Astrocyte of the cerebellum (primary cell): ENCODE measurements around the gene MEMO1.
"Not testable (repeated sequence)": the region's sequence is repeated elsewhere in the genome, so short reads cannot be mapped to it uniquely, and the experiment has no call there.

Source experiments
- DNase-seq: peaks from one replicate; pipeline ENCODE4 v3.0.0-alpha.2; 2011; ENCODE audit warnings: low read depth
- H3K4me3 ChIP-seq: 2 replicates; pipeline ENCODE4 v1.5.1; 2011; ENCODE audit warnings: mild to moderate bottlenecking, low read depth, low read length, moderate library complexity
- CTCF ChIP-seq: IDR thresholded peaks from 2 replicates; pipeline ENCODE4 v1.5.1; 2012; ENCODE audit warnings: low read length, low read depth, moderate library complexity, mild to moderate bottlenecking; ENCODE audit errors: missing control alignments
- in situ Hi-C: cut with HindIII; loops from 2 replicates; pipeline ENCODE4 v1.10.0; 2017; ENCODE audit warnings: low sequenced_read_pairs

Gene MEMO1

GRCh38 chr2:31962757-31963361 lies 47.9 kb downstream of the MEMO1 start:
- no peak overlapping the region for H3K4me3 ChIP-seq
- DNase-seq: no peak
- no peak for TF ChIP-seq CTCF
- in situ Hi-C loops: no loop called here

- no peak for TF ChIP-seq CTCF
- in situ Hi-C loops: no loop called here
- DNase-seq: no peak
- no peak overlapping the region for H3K4me3 ChIP-seq
Observed at GRCh38 chr2:31958140-31958717, 52.6 kb downstream of the MEMO1 start.

- H3K4me3 ChIP-seq: no peak overlapping the region
- TF ChIP-seq CTCF: no peak
- in situ Hi-C loops: no loop called here
- DNase-seq: no peak
Observed at GRCh38 chr2:31957354-31958139, 53.3 kb downstream of the MEMO1 start.

- H3K4me3 ChIP-seq, in situ Hi-C loops, DNase-seq: not testable (repeated sequence)
Observed at GRCh38 chr2:31956934-31957333, 53.9 kb downstream of the MEMO1 start.

- TF ChIP-seq CTCF: no peak
- H3K4me3 ChIP-seq: no peak overlapping the region
- DNase-seq: no peak
- in situ Hi-C loops: no loop called here
Observed at GRCh38 chr2:31956312-31956711, 54.5 kb downstream of the MEMO1 start.

- in situ Hi-C loops, DNase-seq, H3K4me3 ChIP-seq: not testable (repeated sequence)
Observed at GRCh38 chr2:31953095-31953494, 57.7 kb downstream of the MEMO1 start.

- DNase-seq: no peak
- no peak for TF ChIP-seq CTCF
- no peak overlapping the region for H3K4me3 ChIP-seq
- in situ Hi-C loops: no loop called here
Observed at GRCh38 chr2:31950946-31951562, 59.8 kb downstream of the MEMO1 start.
